MCF 10A (cell line): ENCODE results near the gene RNF126. TPM values are rescaled to one million over a fixed set of nuclear protein-coding genes. Genes with fewer than 3 reads are reported as not detected.

Experiments
- BruUV-seq: library from RNA; stranded (reverse); fragments of 400-500 nt; replicated peaks from 2 replicates; lab custom pipeline; 2021; lab: Mats Ljungman, UMichigan
- CTCF ChIA-PET: fragments of 300-600 bp; sonication (Branson Sonifier 250); formaldehyde crosslinking; extraction: SDS; loops from one replicate; lab custom pipeline; 2021; ENCODE audit warnings: antibody characterized with exemption, inconsistent platforms; lab: Yijun Ruan, JAX
- POLR2A ChIA-PET: fragments of 300-600, 350-650 bp; sonication (Branson Sonifier 250); formaldehyde crosslinking; extraction: SDS; loops from one replicate; lab custom pipeline; 2020; ENCODE audit warnings: antibody characterized with exemption, inconsistent platforms; lab: Yijun Ruan, JAX
- DNase-seq: peaks from one replicate; pipeline ENCODE4 v3.0.0-alpha.2; 2018; ENCODE audit not compliant: unreplicated experiment
- H3K27ac Mint-ChIP-seq: one replicate; pipeline ENCODE4 v1.8.0; 2022; ENCODE audit warnings: mild to moderate bottlenecking, low read depth, mixed read lengths; ENCODE audit not compliant: unreplicated experiment
- H3K27me3 Mint-ChIP-seq: one replicate; pipeline ENCODE4 v1.8.0; 2022; ENCODE audit warnings: mixed read lengths; ENCODE audit not compliant: insufficient read depth, unreplicated experiment
- H3K36me3 Mint-ChIP-seq: one replicate; pipeline ENCODE4 v1.8.0; 2022; ENCODE audit warnings: mild to moderate bottlenecking, moderate library complexity, mixed read lengths; ENCODE audit not compliant: insufficient read depth, unreplicated experiment
- H3K4me1 Mint-ChIP-seq: one replicate; pipeline ENCODE4 v1.8.0; 2022; ENCODE audit warnings: mixed read lengths; ENCODE audit not compliant: insufficient read depth, unreplicated experiment
- H3K4me3 Mint-ChIP-seq: one replicate; pipeline ENCODE4 v1.8.0; 2022; ENCODE audit warnings: mild to moderate bottlenecking, moderate library complexity, mixed read lengths; ENCODE audit not compliant: unreplicated experiment
- H3K9me3 Mint-ChIP-seq: one replicate; pipeline ENCODE4 v1.8.0; 2022; ENCODE audit warnings: mixed read lengths; ENCODE audit not compliant: unreplicated experiment
- intact Hi-C: fragments of 100-400 bp; cut with micrococcal nuclease; formaldehyde crosslinking; loops from 2 replicates; pipeline ENCODE4 v1.14.1; 2022
- total RNA-seq: library from RNA; stranded (reverse); gene quantifications from 2 replicates; pipeline ENCODE4 v1.2.3, GENCODE V29; 2022
- TF ChIP-seq, protein P1 (sequence below): fragments of 200-600 bp; IDR thresholded peaks from one replicate; pipeline ENCODE4 v1.8.0; 2022; ENCODE audit warnings: antibody characterized with exemption, mild to moderate bottlenecking; ENCODE audit not compliant: unreplicated experiment

RNF126 gene
- total RNA-seq, 1 experiment from 2014 or later: 68.0 TPM

DNA sequence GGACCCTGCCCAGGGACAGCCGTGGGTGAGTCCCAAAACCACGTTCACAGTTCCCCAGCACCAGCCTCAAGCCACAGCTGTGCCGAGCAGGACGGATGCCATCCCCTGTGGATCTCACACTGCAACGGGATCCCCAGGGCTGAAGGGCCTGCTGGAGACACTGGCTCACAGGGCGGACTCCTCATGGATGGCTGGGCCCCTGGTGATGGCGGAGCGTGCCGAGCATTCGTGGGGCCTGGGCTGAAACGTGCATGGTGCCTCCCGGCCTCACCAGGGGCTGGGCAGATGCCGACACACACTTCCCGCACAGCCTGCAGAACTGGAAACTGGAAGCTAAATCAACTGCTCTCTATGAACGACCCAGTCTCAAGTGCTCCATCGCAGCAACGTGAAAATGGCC lies 9.6 kb downstream of the RNF126 start:
- no peak for DNase-seq
- Mint-ChIP-seq H3K9me3 (no peaks in the 10 kb centered on the region), H3K27me3 (no peaks in the 10 kb centered on the region), H3K36me3 (peaks cover 45% of the 10 kb centered on the region), H3K27ac (no peak overlapping the region), H3K4me3 (no peak overlapping the region), H3K4me1 (no peaks in the 10 kb centered on the region)
- intact Hi-C loops: no loop called here
- TF ChIP-seq, protein P1, sequence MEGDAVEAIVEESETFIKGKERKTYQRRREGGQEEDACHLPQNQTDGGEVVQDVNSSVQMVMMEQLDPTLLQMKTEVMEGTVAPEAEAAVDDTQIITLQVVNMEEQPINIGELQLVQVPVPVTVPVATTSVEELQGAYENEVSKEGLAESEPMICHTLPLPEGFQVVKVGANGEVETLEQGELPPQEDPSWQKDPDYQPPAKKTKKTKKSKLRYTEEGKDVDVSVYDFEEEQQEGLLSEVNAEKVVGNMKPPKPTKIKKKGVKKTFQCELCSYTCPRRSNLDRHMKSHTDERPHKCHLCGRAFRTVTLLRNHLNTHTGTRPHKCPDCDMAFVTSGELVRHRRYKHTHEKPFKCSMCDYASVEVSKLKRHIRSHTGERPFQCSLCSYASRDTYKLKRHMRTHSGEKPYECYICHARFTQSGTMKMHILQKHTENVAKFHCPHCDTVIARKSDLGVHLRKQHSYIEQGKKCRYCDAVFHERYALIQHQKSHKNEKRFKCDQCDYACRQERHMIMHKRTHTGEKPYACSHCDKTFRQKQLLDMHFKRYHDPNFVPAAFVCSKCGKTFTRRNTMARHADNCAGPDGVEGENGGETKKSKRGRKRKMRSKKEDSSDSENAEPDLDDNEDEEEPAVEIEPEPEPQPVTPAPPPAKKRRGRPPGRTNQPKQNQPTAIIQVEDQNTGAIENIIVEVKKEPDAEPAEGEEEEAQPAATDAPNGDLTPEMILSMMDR: no peak
- BruUV-seq: no TSS peak
- POLR2A ChIA-PET: no interaction called here
- CTCF ChIA-PET: interaction anchor here (0.6 kb wide), 1 partner anchor 120 kb away, joined by 3 read pairs; no protein-coding TSS in a partner anchor

DNA sequence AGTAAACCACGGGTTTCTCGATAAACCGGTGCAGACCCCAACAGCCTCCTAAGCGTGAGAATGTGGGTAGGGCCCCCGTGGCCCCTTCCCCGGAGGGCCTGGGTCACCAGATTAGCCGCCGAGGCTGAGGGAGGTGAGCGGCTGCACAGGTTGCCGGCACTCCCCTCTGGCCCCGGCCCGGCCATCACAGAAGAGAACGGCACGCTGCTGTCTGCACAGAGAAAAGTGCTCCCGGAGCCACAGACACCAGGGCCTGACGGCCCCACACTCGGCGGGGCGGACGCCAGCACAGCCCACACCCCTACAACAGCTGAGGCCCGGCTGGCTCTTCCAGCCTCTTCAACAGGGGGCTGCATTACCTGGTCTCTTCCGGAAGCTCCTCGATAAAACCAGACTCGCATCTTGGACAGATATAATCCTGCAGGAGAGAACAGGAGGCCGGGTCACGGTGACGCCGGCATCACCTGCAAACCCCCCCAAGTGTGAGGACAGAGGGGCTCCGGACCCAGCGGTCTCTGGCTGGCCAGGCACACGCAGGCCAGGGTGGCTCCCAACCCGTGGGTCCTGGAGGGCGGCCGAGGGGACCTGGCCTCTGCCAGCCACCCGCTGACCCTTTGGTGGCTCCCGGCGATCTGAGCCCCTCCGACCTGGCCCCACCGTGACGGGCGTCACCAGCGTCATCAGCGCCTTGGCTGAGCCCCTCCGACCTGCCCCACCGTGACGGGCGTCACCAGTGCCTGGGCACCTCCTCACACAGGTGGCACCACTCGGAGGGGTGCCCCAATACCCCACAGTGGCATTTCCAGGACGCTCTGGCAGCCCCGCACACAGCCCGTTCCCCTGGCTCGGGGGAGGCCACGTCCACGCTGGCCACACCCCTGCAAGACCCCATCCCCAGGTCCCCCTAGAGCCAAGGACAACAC lies 10.3 kb downstream of the RNF126 start:
- H3K4me1 Mint-ChIP-seq: no peaks in the 10 kb centered on the region
- ChIA-PET CTCF (interaction anchor here (0.6 kb wide), 1 partner anchor 119 kb away, joined by 3 read pairs; no protein-coding TSS in a partner anchor), POLR2A (no interaction called here)
- TF ChIP-seq, protein P1: no peak
- peaks cover 52% of the 10 kb centered on the region for H3K36me3 Mint-ChIP-seq
- no peaks in the 10 kb centered on the region for H3K9me3 Mint-ChIP-seq
- BruUV-seq: no TSS peak
- no peaks in the 10 kb centered on the region for H3K27me3 Mint-ChIP-seq
- intact Hi-C loops: no loop called here
- no peak overlapping the region for H3K27ac Mint-ChIP-seq
- no peak overlapping the region for H3K4me3 Mint-ChIP-seq
- no peak for DNase-seq

DNA sequence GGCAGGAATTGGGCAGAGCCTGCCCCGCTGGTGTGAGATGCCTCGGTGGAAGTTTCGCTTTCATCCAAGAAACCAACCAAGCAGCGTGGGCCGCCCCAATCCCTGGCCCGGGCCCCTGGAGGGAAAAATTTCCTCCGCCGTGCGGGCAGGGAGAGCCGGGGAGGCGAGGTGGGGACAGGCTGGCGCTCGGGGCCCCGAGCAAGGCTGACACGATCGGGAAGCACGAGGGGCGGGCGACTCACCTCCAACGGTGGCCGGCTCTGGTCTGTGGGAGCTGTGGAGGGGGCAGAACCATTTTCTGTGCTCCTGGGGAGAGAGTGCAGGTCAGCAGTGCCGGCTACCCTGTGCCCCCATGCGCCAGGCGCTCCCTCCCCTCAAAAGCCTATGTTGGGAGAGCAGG lies 11.0 kb downstream of the RNF126 start:
- Mint-ChIP-seq H3K27ac (no peak overlapping the region), H3K36me3 (peaks cover 58% of the 10 kb centered on the region), H3K4me3 (no peak overlapping the region), H3K4me1 (no peaks in the 10 kb centered on the region), H3K9me3 (no peaks in the 10 kb centered on the region), H3K27me3 (no peaks in the 10 kb centered on the region)
- POLR2A ChIA-PET: no interaction called here
- TF ChIP-seq, protein P1: no peak
- no TSS peak for BruUV-seq
- DNase-seq: no peak
- CTCF ChIA-PET: no interaction called here
- intact Hi-C loops: no loop called here

DNA sequence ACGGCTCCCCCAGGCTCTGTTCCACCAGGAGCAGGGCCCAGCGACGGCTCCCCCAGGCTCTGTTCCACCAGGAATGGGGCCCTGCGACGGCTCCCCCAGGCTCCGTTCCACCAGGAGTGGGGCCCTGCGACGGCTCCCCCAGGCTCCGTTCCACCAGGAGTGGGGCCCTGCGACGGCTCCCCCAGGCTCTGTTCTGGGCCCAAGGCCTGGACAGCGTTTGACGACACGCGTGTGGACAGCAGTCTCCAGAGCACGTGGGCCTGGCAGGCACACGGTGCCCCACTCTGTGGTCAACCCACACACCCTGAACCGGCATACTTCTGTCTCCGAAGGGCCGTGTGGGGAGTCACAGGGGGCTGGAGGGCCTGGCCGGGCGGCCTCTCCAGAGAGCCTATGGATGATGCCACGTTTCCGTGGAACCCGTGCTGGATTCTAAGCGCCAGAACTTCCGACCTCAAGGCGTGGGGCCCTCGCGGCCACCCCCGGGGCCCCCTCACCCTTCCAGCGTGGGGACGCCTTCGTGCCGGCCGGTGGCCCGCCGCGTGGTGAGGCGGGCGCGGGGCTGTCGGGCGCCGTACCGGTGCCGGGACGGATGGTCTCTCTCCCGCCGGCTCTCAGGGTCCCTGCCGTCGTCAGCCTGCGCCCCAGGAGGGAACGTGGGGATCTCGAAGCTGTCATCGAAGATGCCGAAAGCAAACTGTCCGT lies 11.7 kb downstream of the RNF126 start:
- TF ChIP-seq, protein P1: no peak

More for the DNA sequence above, 11.7 kb downstream of the RNF126 start:
- Mint-ChIP-seq H3K27ac (no peak overlapping the region), H3K9me3 (no peaks in the 10 kb centered on the region), H3K27me3 (no peaks in the 10 kb centered on the region), H3K4me3 (no peak overlapping the region), H3K36me3 (peaks cover 58% of the 10 kb centered on the region), H3K4me1 (no peaks in the 10 kb centered on the region)
- intact Hi-C loops: no loop called here
- ChIA-PET POLR2A (no interaction called here), CTCF (no interaction called here)
- DNase-seq: no peak
- BruUV-seq: no TSS peak
